ENCODE measurements around the gene PTAFR. TPM values are rescaled to one million over a fixed set of nuclear protein-coding genes. Genes with fewer than 3 reads are reported as not detected.
"Not testable (repeated sequence)": the region's sequence is repeated elsewhere in the genome, so short reads cannot be mapped to it uniquely, and the experiment has no call there.

Gene PTAFR
- total RNA-seq, 1 experiment from 2014 or later = 0.47 TPM

GRCh38 chr1:28145728-28146127 is 30.8 kb downstream of the PTAFR start:
- no peak for DNase-seq (ENCODE audit: low read depth)

DNA sequence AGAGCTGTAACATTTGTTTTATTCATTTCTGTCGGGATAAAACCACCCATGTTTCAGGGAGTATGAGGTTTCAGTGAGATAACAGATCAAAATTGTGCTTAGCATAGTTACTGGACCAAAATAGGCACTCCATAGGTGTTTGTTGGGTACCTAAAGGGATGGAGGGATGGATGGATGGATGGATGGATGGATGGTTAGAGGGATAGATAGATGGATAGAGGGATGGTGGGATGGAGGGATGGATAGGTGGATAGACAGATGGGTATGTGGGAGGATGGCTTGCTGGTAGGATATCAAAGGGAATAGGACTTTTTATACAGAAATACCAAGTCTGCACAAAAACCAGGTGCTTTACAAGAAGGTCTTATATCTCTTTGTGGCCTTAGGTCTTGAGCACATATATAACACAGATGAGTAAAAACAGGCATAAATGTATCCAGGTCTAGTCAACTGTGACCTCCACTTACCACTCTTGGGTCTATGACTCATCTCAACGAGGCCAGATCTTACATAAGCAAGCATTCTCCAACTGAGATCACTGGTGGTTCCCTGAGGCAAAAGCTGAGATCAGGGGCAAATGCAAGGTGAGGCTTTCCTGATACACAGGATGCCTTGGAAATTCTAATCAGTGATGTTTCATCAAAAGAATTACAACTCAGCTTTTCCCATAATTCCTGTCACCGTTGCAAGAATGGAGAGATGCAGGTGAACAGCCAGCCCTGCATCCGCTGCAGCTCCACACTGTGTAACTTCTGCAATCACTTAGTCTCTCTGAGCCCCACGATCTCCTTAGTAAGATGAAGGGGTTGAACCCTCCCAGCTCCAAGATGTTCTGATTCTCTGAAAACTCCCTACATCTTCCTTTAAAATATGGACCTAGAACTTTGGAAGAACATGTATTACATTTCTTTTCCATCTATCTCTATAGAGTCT is 32.0 kb downstream of the PTAFR start:
- DNase-seq (ENCODE audit: low read depth) = peak; percentile 95

GRCh38 chr1:28143496-28144202 is 32.8 kb downstream of the PTAFR start:
- DNase-seq (ENCODE audit: low read depth) = no peak

DNA sequence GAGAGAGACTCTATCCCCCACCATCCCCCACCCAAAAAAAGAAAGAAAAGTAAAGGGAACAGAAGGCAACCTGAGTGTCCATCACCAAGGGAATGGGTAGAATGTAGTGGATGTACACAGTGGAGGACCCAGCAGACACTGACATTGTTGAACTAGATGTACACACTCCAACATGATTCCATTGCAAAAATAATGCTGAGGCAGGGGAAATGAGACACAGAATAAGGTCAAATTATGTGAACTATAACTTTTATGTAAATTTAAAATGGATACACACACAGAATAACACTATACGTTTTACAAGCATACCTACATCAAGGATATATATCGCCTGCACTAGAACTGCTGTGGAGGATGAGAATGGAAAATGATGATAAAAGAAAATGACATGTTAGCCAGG is 34.8 kb downstream of the PTAFR start:
- DNase-seq (ENCODE audit: low read depth) = no peak

- DNase-seq (ENCODE audit: low read depth) = not testable (repeated sequence)
Observed at GRCh38 chr1:28139866-28140265, 36.6 kb downstream of the PTAFR start.

DNA sequence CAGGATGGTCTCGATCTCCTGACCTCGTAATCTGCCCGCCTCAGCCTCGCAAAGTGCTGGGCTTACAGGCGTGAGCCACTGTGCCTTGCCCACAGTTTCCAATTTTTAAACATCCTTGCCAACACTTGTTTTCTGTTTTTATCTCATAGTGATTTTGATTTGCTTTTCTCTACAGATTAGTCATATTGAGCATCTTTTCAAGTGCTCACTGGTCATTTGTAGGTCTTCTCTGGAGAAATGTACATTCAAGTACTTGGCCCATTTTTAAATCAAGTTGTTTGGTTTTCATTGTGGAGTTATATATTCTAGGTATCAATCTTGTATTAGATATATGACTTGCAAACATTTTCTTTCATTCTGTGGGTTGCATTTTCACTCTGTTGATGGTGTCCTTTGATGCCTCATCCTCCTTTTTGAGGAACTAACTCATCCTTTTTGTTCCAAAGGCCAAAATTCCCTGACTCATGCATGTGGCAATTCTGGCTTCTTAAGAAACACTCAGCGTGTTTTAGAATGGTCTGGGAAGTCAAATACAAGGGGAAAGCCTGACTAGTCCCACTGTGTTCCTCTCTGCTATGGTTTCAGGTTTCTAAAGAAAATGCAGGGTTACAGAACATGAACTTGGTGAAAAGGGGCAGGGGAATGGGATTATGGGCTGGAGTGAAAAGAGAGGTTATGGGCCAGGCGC is 37.3 kb downstream of the PTAFR start:
- DNase-seq (ENCODE audit: low read depth) = peak; percentile 59

GRCh38 chr1:28136922-28137613 is 39.4 kb downstream of the PTAFR start:
- DNase-seq (ENCODE audit: low read depth) = peak; percentile 93

DNA sequence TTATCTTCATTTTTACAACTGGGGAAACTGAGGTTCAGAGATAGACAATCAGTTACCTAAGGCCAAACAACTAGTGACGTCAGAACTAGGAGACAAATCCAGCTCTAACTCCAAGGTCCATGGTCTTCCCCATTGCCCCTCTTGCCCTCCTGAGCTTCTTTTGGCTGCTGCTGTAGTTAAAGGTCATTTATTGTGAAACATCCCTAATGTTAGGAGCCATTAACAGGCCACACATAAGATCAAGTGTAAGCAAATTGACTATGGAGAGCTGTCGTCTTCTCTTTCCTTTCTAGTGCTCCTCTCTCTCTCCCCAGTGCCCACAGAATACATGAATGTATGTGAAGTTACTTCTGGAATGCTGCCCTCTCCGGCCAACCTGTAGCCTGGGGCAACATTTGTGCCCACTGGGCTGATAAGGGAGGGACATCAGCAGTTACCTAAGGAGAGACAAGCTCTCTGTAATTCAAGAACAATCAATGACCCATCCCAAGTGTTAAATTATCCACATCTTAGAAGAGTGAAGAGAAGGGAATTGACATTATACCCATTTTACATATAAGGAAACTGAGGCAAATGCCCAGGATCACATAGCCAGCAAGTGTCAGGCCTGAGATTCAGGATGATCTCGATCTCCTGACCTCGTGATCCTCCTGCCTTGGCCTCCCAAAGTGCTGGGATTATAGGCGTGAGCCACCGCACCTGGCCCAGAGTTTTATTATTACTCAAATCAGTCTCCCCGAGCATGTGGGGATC is 40.1 kb downstream of the PTAFR start:
- DNase-seq (ENCODE audit: low read depth) = peak; percentile 56

GRCh38 chr1:28135371-28136168 is 40.9 kb downstream of the PTAFR start:
- peak; percentile 87 for DNase-seq (ENCODE audit: low read depth)

DNA sequence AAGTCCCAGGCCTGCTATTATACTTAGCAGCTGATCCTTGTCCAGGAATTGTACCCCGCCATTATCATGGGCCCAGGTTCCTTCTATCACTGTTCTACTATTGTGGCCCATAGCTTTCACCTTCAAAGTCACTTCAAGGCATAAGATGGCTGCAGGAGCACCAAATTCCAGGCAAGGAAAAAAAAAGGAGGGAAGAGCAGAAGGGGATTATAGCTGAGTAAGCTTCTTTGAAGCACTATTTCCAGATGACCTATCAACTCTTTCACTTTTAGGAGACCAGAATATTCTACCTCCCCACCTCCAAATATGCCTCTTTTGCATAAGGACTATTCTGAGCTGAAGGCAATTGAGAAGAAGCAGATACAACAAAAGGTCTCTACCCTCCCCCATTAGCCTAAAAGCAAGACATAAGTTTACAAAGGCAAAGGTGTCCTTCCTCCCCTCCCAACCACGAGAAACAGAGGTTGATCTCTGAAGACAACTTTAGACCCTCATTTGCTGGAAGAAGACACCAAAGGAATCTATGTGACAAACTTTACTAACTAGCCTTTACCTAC is 41.8 kb downstream of the PTAFR start:
- DNase-seq (ENCODE audit: low read depth) = no peak

DNA sequence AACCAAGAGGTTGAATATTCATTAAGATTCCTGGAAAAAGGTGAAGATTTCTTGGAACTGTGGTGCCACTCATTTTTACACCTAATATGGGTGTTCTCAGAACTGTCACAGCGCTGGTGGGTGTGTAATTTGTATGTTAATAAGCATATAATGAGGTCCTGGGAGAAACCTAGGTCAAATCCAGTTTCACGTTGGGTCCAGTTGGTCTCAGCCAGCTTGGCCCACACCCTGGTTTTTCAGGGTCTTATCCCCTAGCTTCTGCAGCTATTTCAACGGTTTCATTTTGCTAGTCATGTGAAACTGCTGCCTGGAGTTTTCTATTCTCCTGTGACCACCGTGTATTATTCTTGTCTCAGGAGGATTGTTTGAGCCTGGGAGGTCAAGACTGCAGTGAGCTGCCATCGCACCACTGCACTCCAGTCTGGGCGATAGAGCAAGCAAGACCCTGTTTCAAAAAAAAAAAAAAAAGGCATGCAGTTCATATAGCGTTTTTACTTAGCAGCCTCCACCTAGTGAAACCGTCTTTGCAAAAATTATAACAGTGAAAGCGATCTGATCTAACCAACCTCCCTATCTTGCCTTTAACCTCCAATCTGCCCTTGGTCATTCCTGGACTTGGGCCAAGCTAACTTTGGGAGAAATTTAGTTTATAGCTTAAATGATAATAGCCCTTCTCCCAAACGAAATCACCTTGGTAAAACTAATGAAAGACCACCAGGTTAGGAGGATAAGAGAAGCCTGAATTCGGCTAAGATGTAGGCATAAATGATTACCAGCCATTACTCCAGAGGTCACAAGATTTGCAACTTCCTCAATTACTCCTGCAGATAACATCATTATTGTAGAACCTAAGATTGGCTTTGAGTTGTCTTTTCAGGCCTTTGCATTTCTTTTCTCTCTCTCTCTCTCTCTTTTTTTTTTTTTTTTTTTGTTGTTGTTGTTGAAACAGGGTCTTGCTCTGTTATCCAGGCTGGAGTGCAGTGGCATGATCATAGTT is 44.0 kb downstream of the PTAFR start:
- DNase-seq (ENCODE audit: low read depth) = no peak

- DNase-seq (ENCODE audit: low read depth) = no peak
Observed at GRCh38 chr1:28130901-28131300, 45.6 kb downstream of the PTAFR start.

- DNase-seq (ENCODE audit: low read depth) = peak; percentile 94
Observed at GRCh38 chr1:28129150-28129549, 47.3 kb downstream of the PTAFR start.

GRCh38 chr1:28127617-28128257 is 48.8 kb downstream of the PTAFR start:
- DNase-seq (ENCODE audit: low read depth) = no peak

DNA sequence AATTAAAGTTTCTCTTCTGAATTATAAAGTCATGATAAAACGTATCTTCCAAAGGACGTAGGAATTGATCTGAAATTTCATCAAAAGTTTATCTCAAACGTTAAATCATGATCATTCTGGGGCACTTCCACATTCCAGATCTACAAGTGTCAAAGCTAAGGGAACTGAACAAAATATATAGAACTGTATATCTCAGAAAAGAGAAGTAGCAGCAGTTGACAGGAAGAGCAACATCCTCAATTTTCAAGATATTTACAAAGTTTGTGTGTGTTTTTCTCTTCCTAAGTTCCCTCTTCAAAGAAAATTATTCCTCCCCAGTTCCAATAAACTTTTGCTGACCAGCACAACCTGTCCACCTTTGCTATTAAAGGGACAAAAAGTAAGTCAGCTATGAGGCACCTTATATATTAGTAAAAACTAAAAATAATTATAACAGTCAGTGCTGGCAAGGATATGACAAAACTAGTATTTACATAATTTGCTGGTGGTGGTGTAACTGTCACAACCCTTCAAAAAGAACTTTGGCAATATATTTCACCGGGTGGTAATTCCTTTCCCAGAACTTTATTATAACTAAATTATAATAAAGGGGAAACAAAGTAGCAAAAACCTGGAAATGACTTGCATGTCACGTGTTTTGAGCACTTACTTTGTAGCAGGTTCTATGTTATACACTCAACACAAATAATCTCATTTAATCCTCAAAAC is 49.6 kb downstream of the PTAFR start:
- DNase-seq (ENCODE audit: low read depth) = no peak

- DNase-seq (ENCODE audit: low read depth) = no peak
Observed at GRCh38 chr1:28126212-28126611, 50.3 kb downstream of the PTAFR start.

DNA sequence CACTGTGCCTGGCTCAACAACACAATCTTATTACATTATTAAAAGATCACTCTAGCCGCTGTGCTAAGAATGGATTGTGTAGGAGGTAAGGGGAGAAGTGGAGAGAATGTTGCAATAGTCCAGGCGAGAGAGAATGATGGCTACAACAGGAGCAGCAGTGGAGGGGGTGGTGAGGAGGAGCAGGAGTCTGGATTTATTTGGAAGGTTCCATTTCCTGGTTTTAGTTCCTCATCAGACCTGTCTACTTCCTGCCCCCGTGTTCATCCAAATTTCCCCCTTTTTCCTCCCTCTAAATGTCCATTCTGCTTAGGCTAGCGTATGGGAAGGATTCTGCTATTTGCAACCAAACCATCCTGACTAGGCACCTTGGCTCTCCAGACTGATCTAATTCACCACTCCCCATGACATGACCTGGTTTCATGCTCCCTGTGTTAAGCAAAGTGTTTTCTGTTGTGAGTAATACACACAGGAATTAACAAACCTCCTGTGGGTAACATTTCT is 53.0 kb downstream of the PTAFR start:
- peak; percentile 91 for DNase-seq (ENCODE audit: low read depth)

Measured in M059J (cell line).